ENCODE measurements around the gene ANKRD34A. TPM values are rescaled to one million over a fixed set of nuclear protein-coding genes. Genes with fewer than 3 reads are reported as not detected.

ANKRD34A gene
- total RNA-seq, 1 experiment from 2014 or later, result 0.69 TPM

DNA sequence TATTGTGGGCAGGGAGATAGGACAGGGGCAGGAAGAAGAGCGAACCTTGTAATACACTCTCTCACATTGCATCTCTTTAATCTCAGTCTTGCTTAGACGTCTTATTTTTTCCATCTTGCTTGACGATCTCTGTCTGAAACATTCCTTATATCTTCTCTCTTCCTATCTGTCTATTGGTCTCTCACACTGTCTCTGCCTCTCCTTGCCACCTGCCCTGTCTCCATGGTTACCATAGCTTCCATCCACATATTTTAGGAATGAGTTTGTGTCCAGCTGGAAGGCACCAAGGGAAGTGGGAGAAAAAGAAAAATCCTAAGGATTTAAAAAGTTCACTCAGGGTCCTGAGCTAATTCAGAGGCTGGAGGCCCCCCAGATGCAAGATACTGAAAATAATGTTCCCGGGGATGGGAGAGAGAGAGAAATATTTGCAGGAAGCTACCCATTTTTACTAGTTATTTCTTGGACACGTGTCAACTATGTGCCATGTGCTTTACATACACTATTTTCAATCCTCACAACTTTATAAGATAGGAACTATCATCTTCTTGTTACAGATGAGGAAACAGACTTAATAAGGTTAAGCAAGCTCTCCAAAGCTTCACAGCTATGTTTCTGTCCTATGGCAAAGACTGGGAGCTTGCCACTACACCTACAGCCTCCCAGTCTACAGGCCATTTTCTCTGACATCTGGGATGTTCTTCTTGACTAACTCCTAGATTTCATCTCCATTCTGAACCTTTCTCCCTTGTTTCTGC, 933 bp downstream of the ANKRD34A start:
- Histone ChIP-seq H3K9me3 (replicated peaks) (peaks cover 4% of the 10 kb centered on the region; the same call in 1 of the 2 replicates), H3K4me1 (peaks cover 17% of the 10 kb centered on the region), H3K27ac (peak overlapping the region; percentile 36), H3K36me3 (0 out of 2 replicates have a peak, but pooled peaks cover 3% of the 10 kb centered on the region), H3K27me3 (no peaks in the 10 kb centered on the region), H3K4me3 (peak overlapping the region; percentile 64)
- peak; percentile 47 to 67 for DNase-seq

DNA sequence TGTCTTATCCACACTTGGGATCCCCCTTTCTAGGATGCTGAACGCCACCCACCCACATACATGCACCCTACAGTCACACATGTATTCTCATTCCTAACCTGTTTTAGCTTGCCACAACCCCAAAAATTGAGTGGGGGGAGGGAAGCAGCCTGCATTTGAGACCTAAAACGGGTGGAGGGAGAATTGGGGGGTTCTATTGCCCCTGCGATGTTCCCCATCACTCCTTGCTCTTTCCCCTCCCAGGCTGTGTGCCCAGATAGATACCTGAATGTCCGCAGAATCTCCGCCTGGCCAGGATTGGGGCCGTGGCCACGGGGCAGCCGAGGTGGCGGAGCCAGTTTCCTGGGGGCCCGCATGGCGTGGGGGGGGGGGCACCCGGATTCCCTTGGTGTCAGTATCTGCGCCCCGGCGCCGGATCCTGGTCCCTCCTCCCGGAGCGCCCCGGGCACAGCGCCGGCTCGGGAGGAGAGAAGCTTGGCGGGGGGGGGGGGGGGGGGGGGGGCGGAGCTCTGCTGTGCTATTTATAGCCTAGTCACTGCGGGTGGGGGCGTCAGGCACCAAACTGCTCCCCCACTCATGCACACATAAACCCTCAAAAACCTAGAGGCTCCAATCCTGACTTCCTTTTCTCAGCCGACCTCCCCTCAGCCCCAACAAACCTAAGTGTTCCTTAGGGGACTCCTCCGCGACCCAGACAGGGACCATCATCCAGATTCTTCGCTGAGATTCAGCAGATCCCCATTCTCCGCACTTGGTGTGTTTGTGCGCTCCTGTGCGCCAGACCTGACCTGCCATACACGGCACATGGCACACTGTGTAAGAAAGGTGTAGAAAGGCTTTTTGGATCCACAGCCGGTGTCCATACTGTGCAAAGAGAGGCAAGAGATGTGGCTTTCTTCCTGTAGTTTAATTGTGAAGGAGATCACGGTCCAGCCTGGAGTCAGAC, 1.9 kb downstream of the ANKRD34A start:
- peak in 1 of 2 experiments; percentile 42 for DNase-seq
- Histone ChIP-seq H3K27ac (no peak overlapping the region), H3K27me3 (no peaks in the 10 kb centered on the region), H3K4me3 (peak overlapping the region; percentile 64), H3K36me3 (no peaks in the 10 kb centered on the region), H3K9me3 (replicated peaks) (no peaks in the 10 kb centered on the region; the same call in 1 of the 2 replicates), H3K4me1 (peaks cover 19% of the 10 kb centered on the region)

DNA sequence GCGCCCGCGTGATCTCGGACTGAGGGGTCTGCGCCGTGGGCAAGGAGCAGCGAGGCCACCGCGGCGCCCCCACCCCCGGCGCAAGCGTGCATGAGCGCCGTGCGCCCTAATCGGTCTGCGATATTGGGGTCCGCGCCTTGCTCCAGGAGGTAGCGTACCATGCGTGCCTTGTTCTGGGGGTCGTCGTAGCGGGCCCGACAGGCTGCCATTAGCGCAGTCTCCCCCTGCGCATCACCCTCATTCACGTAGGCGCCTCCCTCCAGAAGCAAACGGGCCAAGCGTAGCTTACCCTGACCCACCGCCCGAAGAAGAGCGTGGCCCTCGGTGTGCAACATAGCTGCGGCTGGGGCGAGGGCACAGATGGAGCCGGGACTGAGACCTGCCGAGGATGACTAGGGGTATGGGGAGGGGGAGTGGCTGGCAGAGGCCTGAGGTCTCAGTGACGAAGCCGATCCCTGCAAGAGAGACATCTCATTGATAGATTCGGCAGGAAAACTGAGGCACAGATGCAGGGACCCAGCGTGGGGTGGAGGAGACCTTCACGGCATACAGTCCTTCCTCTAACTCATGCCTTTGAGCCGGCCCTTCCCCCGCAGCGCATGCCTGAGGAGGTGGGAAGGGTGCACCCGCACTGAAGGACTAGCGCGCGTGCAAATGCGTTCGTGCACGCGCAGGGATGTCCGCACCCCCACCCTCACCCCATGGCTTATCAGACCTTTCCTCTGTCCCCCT, 2.8 kb downstream of the ANKRD34A start:
- Histone ChIP-seq H3K36me3 (no peaks in the 10 kb centered on the region), H3K27me3 (no peaks in the 10 kb centered on the region), H3K4me1 (peaks cover 19% of the 10 kb centered on the region), H3K4me3 (peak overlapping the region; percentile 75), H3K27ac (no peak overlapping the region), H3K9me3 (replicated peaks) (no peaks in the 10 kb centered on the region)
- no peak for DNase-seq

DNA sequence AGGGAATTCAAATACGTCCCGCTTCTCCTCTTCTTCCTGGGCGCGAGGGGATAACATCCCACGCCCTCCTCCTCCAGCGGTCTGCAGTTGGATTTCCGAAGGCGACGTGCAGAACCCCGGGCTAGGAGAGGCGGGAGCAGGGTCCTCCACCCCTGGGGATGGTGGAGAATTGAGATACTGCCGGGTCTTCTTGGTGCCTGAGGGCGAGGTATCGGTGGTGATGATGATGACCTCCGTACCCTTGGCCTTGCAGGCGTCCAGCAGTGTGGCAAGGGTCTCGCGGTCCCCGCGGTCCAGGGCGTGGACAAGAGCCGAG, 3.3 kb downstream of the ANKRD34A start:
- H3K27ac ChIP-seq, result peak overlapping the region; percentile 6; the same call in 1 of the 2 replicates
- H3K4me1 ChIP-seq, result peaks cover 19% of the 10 kb centered on the region
- no peaks in the 10 kb centered on the region for H3K9me3 ChIP-seq (replicated peaks)
- no peaks in the 10 kb centered on the region for H3K36me3 ChIP-seq
- DNase-seq, result no peak
- no peaks in the 10 kb centered on the region for H3K27me3 ChIP-seq
- H3K4me3 ChIP-seq, result peak overlapping the region; percentile 75

DNA sequence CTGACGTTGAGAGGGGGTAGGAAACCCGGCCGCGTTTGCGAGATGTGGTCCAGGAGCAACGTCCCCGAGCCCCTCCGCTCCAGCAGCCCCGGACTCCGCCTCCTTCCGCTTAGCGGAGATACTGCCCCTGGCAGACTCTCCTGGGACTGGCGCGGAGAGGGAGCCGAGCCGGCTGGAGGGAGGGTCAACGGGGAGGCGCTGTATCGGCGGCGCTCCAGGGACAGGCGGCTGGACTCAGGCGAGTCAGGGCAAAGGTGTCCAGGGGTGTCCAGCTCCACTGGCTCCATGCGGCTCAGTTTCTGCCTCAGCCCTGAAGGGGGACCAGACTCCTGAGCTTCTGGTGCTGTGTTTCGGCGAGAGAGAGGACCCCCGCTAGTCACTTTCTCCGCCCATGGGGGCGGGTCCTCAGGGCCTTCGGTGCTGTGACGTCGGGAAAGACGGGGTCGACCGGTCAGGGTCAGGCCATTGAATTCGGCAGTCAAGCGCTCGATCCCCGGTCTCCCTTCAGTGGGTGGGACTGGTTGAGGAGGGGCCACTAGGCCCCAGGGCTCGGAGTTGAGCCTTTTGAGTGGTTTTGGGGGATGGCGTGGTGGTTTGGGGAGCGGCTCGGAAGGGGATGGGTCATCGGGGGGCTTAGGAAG, 3.8 kb downstream of the ANKRD34A start:
- H3K36me3 ChIP-seq, result no peaks in the 10 kb centered on the region
- H3K27ac ChIP-seq, result peak overlapping the region; percentile 6; the same call in 1 of the 2 replicates
- peaks cover 22% of the 10 kb centered on the region for H3K4me1 ChIP-seq
- no peaks in the 10 kb centered on the region for H3K27me3 ChIP-seq
- peak; percentile 78 to 82 for DNase-seq
- peak overlapping the region; percentile 75 for H3K4me3 ChIP-seq
- H3K9me3 ChIP-seq (replicated peaks), result no peaks in the 10 kb centered on the region

DNA sequence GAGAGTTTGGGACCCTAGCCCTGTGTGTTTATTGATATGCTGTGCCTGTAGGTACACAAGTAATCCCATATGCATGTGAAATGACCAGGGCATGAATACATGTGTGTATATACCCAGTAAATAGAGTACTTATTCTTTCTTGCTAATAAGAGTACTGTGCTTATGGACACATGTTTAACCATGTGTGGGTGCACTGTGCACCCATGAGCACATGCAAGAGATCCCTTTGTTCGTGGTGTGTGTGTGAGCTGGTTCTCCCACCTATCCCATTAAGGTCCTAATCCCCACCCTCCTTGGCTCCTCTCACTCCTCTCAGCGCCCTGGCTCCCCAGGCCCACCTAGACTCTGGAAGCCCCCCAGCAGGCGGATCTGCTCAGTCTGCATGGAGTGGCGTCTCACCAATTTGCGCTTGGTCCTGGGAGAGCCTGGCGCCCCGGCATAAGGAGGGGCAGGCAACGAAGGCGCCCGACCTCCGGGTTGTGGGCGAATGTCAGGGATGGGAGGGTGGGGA, 4.4 kb downstream of the ANKRD34A start:
- Histone ChIP-seq H3K27me3 (no peaks in the 10 kb centered on the region), H3K27ac (no peak overlapping the region; the same call in 1 of the 2 replicates), H3K4me1 (peaks cover 18% of the 10 kb centered on the region), H3K4me3 (peak overlapping the region; percentile 75), H3K36me3 (no peaks in the 10 kb centered on the region), H3K9me3 (replicated peaks) (no peaks in the 10 kb centered on the region)
- DNase-seq, result no peak

DNA sequence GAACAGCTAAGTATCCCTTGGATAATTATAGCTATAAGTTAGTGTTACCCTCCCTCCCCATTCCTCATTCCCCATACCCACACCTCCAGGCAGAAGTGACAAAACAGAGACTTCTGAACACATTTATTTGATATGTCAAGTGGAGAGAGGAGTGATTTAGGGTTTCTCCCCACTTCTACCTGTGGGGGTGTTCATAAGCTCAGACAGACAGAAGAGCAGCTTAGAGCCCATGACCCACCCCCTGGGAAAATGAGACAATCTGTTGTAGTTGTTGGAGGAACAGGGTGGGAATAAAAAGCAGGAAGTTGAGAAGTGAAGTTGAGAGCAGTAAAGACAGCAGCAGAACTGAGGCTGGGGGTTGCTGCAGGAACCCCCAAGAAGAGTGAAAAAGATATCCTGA, 5.0 kb downstream of the ANKRD34A start:
- Histone ChIP-seq H3K4me3 (no peak overlapping the region), H3K9me3 (replicated peaks) (no peaks in the 10 kb centered on the region), H3K36me3 (no peaks in the 10 kb centered on the region), H3K27ac (no peak overlapping the region), H3K4me1 (peaks cover 17% of the 10 kb centered on the region), H3K27me3 (no peaks in the 10 kb centered on the region)
- no peak for DNase-seq

DNA sequence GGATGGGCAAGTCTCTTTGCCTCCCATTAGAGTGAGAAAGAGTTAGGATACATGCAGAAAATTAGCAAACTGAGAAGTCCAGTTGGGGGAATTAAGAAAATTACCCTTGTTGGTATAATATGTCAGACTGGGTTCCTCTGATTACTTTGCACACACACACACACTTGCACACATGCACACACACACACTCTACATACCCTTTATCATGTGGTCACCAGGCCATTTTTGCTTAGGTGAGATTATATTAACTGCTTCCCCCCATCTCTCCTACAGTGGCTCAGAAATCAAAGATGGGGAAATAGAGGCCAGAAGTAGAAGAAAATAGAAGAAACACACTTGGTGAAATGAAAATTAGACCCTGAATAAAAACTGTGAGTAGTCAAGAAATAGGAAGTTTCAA, 5.6 kb downstream of the ANKRD34A start:
- no peak for DNase-seq
- Histone ChIP-seq H3K27ac (no peak overlapping the region), H3K36me3 (no peaks in the 10 kb centered on the region), H3K4me1 (peaks cover 16% of the 10 kb centered on the region), H3K27me3 (no peaks in the 10 kb centered on the region), H3K4me3 (no peak overlapping the region), H3K9me3 (replicated peaks) (no peaks in the 10 kb centered on the region)

DNA sequence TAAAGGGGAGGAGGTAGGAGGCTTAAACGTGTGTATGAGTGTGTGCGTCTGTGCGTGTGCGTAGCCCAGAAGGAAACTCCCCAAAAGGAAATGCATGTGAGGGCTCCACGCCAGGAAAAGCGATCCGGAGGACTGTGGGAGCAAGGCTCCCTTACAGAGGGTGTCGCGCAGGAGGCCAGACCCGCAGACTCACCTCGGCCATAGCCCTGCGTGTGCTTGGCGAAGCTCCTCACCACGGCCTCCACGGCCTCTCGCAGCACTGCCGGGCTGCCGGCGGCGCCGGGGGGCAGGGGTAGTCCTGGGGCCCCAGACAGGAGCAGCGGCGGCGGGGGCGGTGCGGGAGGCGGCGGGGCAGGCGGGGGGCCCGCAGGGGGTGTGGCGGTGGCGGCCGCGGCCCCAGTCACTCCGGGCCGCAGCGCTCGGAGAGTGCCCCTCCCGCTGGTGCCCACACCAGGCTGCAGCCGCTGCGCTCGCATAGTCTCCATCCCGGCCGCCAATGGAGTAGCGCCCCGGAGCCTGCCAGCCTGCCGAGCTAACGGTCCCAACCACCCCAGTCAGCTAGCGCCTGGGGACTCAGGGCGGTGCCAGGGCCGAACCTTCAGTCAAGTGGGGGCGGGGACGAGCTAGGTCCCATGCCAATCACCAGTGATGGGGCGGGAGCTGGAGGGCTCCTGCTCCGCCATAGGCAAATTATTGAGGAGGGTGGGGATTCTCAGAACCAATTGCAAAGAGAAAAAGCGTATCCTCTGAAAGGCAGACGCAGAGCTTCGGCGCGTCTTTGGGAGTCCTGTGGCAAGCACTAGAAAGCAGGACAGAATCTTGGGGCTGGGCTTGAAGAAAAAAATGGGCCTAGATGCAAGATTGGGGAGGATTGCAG, 6.7 kb downstream of the ANKRD34A start, which contains the start of gene LIX1L:
Gene LIX1L, minus strand, starts transcription at position 575 of the 877 bp plus-strand sequence. Its CDS starts 90 bp downstream, at position 485.
- DNase-seq, result peak; percentile 96 to 98
- Histone ChIP-seq H3K27ac (peak within 1 kb of the TSS; percentile 51; the same call in 1 of the 2 replicates), H3K4me3 (peak within 1 kb of the TSS; percentile 70), H3K36me3 (no peaks in the 10 kb centered on the region), H3K4me1 (peaks cover 10% of the 10 kb centered on the region), H3K27me3 (no peaks in the 10 kb centered on the region), H3K9me3 (replicated peaks) (no peaks in the 10 kb centered on the region)

DNA sequence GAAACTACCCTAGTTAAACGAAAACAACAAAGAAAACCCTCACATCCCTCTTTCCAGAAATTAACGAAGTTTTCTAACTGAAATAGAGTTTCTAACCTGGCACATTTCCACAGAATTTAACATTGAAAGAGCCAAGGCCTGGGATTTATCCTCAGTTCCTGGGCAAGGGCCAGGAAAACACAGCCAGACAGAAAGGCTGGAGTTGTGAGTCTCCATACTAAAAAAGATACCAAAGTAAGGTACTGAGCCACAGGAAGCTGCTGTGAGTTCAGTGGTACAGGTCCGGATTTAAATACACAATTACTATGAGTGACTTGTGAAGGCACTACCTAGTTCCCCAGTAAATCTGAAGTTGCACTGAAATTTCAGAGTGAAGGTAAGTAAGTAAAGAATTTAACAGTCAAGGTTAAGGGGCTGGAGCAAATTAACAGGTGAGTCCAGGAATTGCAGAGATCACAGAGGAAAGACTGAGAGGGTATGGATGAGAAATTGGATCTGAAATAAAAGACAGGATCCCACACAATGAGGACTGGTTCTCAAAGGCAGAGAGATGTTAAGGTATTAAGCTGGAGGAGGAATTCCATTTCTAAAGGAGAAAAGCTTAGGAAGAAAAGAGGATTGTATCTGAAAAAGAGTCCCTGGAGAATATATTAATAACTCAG, 7.5 kb downstream of the ANKRD34A start:
- H3K27ac ChIP-seq, result peak overlapping the region; percentile 51; the same call in 1 of the 2 replicates
- H3K4me1 ChIP-seq, result peaks cover 10% of the 10 kb centered on the region
- H3K27me3 ChIP-seq, result no peaks in the 10 kb centered on the region
- peak overlapping the region; percentile 70 for H3K4me3 ChIP-seq
- no peak for DNase-seq
- H3K36me3 ChIP-seq, result no peaks in the 10 kb centered on the region
- H3K9me3 ChIP-seq (replicated peaks), result no peaks in the 10 kb centered on the region

DNA sequence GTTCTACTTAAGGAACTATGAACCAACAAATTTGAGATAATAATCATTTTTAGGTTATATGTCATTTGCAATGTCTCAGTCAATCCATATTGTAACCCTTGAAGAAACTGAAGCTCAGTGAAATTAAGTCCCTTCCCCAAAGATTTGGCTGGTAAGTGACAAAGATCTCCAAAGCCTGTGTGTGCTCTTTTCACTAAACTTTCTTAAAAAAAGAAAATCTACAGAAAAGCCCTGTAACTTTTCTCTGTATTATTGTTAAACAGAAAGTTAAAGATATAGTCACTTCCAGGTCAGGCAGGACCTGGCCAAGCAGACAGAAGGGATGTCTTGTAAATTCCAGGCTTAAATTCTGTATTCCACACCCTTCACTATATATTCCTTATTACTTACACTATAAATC, 8.0 kb downstream of the ANKRD34A start:
- peak overlapping the region; percentile 70 for H3K4me3 ChIP-seq
- peaks cover 8% of the 10 kb centered on the region; the same call in 1 of the 2 replicates for H3K4me1 ChIP-seq
- no peak overlapping the region; the same call in 1 of the 2 replicates for H3K27ac ChIP-seq
- DNase-seq, result no peak
- no peaks in the 10 kb centered on the region for H3K36me3 ChIP-seq
- H3K9me3 ChIP-seq (replicated peaks), result no peaks in the 10 kb centered on the region
- no peaks in the 10 kb centered on the region for H3K27me3 ChIP-seq

DNA sequence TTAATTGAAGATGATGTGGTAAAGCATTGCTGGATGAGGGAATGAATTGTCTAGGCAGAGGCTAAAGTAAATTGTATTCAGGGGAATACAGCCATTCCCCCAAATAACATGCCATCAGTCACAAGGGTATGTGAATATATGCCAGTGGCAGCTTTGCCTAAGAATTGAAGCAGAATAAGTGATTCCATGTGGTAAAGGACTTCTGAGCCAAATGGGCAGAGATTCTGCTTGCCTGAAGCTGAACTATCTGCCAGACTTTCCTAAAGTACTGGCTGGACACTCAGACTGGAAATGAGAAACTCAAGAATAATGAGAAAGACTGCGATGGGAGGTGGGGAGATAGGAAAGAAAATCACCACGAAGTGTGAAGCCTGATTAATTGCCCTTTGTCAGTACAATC, 8.9 kb downstream of the ANKRD34A start:
- Histone ChIP-seq H3K4me1 (peaks cover 12% of the 10 kb centered on the region; the same call in 1 of the 2 replicates), H3K27me3 (no peaks in the 10 kb centered on the region), H3K9me3 (replicated peaks) (no peaks in the 10 kb centered on the region), H3K27ac (no peak overlapping the region), H3K4me3 (no peak overlapping the region), H3K36me3 (no peaks in the 10 kb centered on the region)
- no peak for DNase-seq

DNA sequence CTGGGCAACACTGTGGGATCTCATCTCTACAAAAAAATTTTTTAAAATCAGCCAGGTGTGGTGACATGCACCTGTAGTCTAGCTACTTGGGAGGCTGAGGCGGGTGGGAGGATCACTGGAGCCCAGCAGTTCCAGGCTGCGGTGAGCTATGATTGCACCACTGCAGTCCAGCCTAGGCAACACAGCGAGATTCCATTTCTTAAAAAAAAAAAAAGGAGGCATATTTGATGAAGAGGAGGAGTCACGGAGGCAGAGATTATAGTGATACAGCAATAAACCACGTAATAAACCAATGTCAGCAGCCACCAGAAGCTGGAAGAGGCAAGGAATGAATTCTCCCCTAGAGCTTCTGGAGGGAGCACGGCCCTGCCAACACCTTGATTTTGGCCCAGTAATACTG, 10.5 kb downstream of the ANKRD34A start:
- DNase-seq, result no peak
- Histone ChIP-seq H3K4me1 (peaks cover 12% of the 10 kb centered on the region; the same call in 1 of the 2 replicates), H3K9me3 (replicated peaks) (no peaks in the 10 kb centered on the region), H3K36me3 (no peaks in the 10 kb centered on the region), H3K4me3 (no peak overlapping the region), H3K27me3 (no peaks in the 10 kb centered on the region), H3K27ac (no peak overlapping the region)

Measured in SJCRH30 (cell line).